Breast epithelium (tissue), 4 donors: Measurements from ENCODE around the gene DDO. TPM values are rescaled to one million over a fixed set of nuclear protein-coding genes. Genes with fewer than 3 reads are reported as not detected.

Source experiments
- DNase-seq, 2 donors: peaks; one replicate each; pipeline ENCODE4 v3.0.0-alpha.2; 2019; ENCODE audit warnings: low spot score in 2 of 2
- H3K27ac ChIP-seq, 2 donors: fragments of 200-600 bp; sonication (generic) in 1 of 2; one replicate each; pipeline ENCODE4 v1.5.1; 2016 to 2019; ENCODE audit warnings: mild to moderate bottlenecking in 1 of 2
- H3K27me3 ChIP-seq, 2 donors: fragments of 200-600 bp; sonication (generic) in 1 of 2; one replicate each; pipeline versions ENCODE4 v1.5.1 to v1.6.0; 2017 to 2019; ENCODE audit warnings: control low read depth in 1 of 2, mild to moderate bottlenecking in 1 of 2
- H3K36me3 ChIP-seq: fragments of 200-600 bp; one replicate; pipeline ENCODE4 v1.5.1; 2019
- H3K4me1 ChIP-seq, 2 donors: fragments of 200-600 bp; sonication (generic); one replicate each; pipeline ENCODE4 v1.5.1; 2016 to 2019; ENCODE audit warnings: control low read depth in 1 of 2
- H3K4me3 ChIP-seq, 3 donors: fragments of 200-600 bp; sonication (generic); 1 replicate in 2 of 3; 2 replicates in 1 of 3; pipeline ENCODE4 v1.5.1; 2016 to 2019; ENCODE audit warnings: mild to moderate bottlenecking in 3 of 3, moderate library complexity in 2 of 3
- H3K9me3 ChIP-seq, 2 donors: fragments of 200-600 bp; sonication (generic) in 1 of 2; one replicate each; pipeline ENCODE4 v1.5.1; 2016 to 2019; ENCODE audit warnings: control low read depth in 1 of 2
- CTCF ChIP-seq, 3 donors: fragments of 450-650 bp; IDR thresholded peaks; one replicate each; pipeline ENCODE4 v1.5.1; 2016 to 2017; ENCODE audit warnings: antibody characterized with exemption in 3 of 3, mild to moderate bottlenecking in 3 of 3, moderate library complexity in 3 of 3
- POLR2A ChIP-seq: fragments of 450-650 bp; IDR thresholded peaks from one replicate; pipeline ENCODE4 v1.6.1; 2016; ENCODE audit warnings: antibody characterized with exemption, mild to moderate bottlenecking, moderate library complexity
- POLR2AphosphoS5 ChIP-seq, 3 donors: sonication (generic); formaldehyde crosslinking; IDR thresholded peaks; one replicate each; pipeline ENCODE4 v1.6.1; 2017; ENCODE audit warnings: antibody characterized with exemption in 3 of 3
- intact Hi-C: fragments of 100-400 bp; cut with DNase I; formaldehyde crosslinking; loops from one replicate; pipeline ENCODE4 v1.15.1; 2023; ENCODE audit warnings: low total_unique reads
- total RNA-seq, 3 donors: library from RNA; depleted of rRNA; stranded (reverse); fragments of >200 nt; gene quantifications; one replicate each; pipeline ENCODE4 v1.1.0, GENCODE V29; 2016

DDO gene
- total RNA-seq, 3 donors from 2014 or later, result 1.6 to 4.7 (median 2.0) TPM

- intact Hi-C loops, result no loop called here
- DNase-seq, result no peak
Observed at GRCh38 chr6:110410511-110410910, 4.9 kb downstream of the DDO start.

GRCh38 chr6:110409794-110410193 lies 5.6 kb downstream of the DDO start:
- H3K9me3 ChIP-seq, result no peaks in the 10 kb centered on the region
- intact Hi-C loops, result no loop called here

More at GRCh38 chr6:110410511-110410910, 4.9 kb downstream of the DDO start:
- Histone ChIP-seq H3K27me3 (no peaks in the 10 kb centered on the region), H3K9me3 (no peaks in the 10 kb centered on the region), H3K36me3 (no peaks in the 10 kb centered on the region), H3K27ac (no peak overlapping the region), H3K4me3 (no peak overlapping the region), H3K4me1 (no peaks in the 10 kb centered on the region)
- TF ChIP-seq POLR2AphosphoS5 (IDR thresholded peaks at IDR 0.05), result no peak
- no peak for TF ChIP-seq POLR2A
- TF ChIP-seq CTCF (IDR thresholded peaks at IDR 0.05), result no peak

GRCh38 chr6:110408901-110409300 lies 6.5 kb downstream of the DDO start:
- no peaks in the 10 kb centered on the region for H3K9me3 ChIP-seq
- no peaks in the 10 kb centered on the region for H3K27me3 ChIP-seq
- H3K4me3 ChIP-seq, result no peak overlapping the region
- no peak for TF ChIP-seq POLR2AphosphoS5 (IDR thresholded peaks at IDR 0.05)
- TF ChIP-seq CTCF (IDR thresholded peaks at IDR 0.05), result no peak
- TF ChIP-seq POLR2A, result no peak
- no peaks in the 10 kb centered on the region for H3K4me1 ChIP-seq
- H3K36me3 ChIP-seq, result no peaks in the 10 kb centered on the region
- H3K27ac ChIP-seq, result no peak overlapping the region
- intact Hi-C loops, result no loop called here
- DNase-seq, result no peak

More at GRCh38 chr6:110409794-110410193, 5.6 kb downstream of the DDO start:
- H3K36me3 ChIP-seq, result no peaks in the 10 kb centered on the region
- H3K4me3 ChIP-seq, result no peak overlapping the region
- TF ChIP-seq POLR2AphosphoS5 (IDR thresholded peaks at IDR 0.05) (no peak), POLR2A (no peak), CTCF (IDR thresholded peaks at IDR 0.05) (no peak)
- H3K27ac ChIP-seq, result no peak overlapping the region
- no peaks in the 10 kb centered on the region for H3K4me1 ChIP-seq
- no peak for DNase-seq
- no peaks in the 10 kb centered on the region for H3K27me3 ChIP-seq

- intact Hi-C loops, result no loop called here
- no peaks in the 10 kb centered on the region for H3K4me1 ChIP-seq
- TF ChIP-seq POLR2A (no peak), POLR2AphosphoS5 (IDR thresholded peaks at IDR 0.05) (no peak), CTCF (IDR thresholded peaks at IDR 0.05) (no peak)
Observed at GRCh38 chr6:110404607-110405006, 10.8 kb downstream of the DDO start.

GRCh38 chr6:110401585-110402176 lies 13.7 kb downstream of the DDO start:
- Histone ChIP-seq H3K9me3 (no peaks in the 10 kb centered on the region), H3K27me3 (no peaks in the 10 kb centered on the region), H3K4me3 (no peak overlapping the region), H3K36me3 (no peaks in the 10 kb centered on the region), H3K4me1 (no peaks in the 10 kb centered on the region), H3K27ac (no peak overlapping the region)
- intact Hi-C loops, result no loop called here
- TF ChIP-seq POLR2AphosphoS5 (IDR thresholded peaks at IDR 0.05) (no peak), CTCF (IDR thresholded peaks at IDR 0.05) (no peak), POLR2A (no peak)
- DNase-seq, result no peak

More at GRCh38 chr6:110404607-110405006, 10.8 kb downstream of the DDO start:
- no peaks in the 10 kb centered on the region for H3K9me3 ChIP-seq
- no peak overlapping the region for H3K4me3 ChIP-seq
- no peaks in the 10 kb centered on the region for H3K36me3 ChIP-seq
- H3K27ac ChIP-seq, result no peak overlapping the region
- H3K27me3 ChIP-seq, result no peaks in the 10 kb centered on the region
- DNase-seq, result no peak
